GM18858 (cell line): ENCODE results near the gene PER1.

Experiments
- ATAC-seq: cut with Tn5 transposase; IDR thresholded peaks from one replicate; pipeline ENCODE4 v1.9.1; 2021; ENCODE audit not compliant: unreplicated experiment

Gene PER1

DNA sequence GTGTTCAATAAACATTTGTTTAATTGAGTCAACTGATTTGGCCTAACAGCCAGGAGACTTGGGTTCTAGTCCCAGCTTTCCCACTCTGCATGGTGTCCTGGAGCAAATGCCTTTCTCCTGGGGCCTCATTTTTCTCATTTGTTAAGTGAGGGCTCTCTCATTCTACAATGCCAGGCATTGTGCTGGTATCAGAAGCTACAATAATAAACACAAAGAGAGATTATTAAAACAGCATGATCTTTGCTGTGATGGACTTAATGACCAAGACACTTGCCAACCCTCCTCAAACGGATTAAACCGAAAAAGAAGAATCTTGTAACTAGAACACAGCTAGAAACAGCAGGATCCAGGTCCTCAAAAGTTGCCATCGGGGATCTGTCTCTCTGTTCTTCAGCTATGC lies 15.3 kb upstream of the PER1 start:
- no peak for ATAC-seq

DNA sequence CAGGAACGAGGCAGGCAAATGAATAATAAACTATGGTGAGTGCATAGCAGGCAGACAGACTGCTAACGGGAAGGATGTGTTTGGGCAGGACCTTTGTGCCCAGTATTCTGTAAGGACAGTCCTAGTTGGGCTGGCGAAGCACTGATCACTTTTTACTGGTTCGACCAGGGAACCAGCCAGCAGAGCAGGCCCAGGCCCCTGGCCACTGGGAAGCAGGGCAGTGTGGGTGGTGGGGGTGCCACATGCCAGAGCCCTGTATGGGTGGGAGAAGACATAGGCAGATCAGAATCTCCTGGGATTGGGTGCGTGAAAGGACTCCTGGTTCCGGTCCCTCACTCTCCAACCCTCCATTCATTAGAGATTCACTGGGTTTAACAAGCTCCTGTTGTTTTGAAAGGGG lies 14.5 kb upstream of the PER1 start:
- no peak for ATAC-seq

- ATAC-seq, result no peak
Observed at GRCh38 chr17:8164815-8165131, 12.6 kb upstream of the PER1 start.

DNA sequence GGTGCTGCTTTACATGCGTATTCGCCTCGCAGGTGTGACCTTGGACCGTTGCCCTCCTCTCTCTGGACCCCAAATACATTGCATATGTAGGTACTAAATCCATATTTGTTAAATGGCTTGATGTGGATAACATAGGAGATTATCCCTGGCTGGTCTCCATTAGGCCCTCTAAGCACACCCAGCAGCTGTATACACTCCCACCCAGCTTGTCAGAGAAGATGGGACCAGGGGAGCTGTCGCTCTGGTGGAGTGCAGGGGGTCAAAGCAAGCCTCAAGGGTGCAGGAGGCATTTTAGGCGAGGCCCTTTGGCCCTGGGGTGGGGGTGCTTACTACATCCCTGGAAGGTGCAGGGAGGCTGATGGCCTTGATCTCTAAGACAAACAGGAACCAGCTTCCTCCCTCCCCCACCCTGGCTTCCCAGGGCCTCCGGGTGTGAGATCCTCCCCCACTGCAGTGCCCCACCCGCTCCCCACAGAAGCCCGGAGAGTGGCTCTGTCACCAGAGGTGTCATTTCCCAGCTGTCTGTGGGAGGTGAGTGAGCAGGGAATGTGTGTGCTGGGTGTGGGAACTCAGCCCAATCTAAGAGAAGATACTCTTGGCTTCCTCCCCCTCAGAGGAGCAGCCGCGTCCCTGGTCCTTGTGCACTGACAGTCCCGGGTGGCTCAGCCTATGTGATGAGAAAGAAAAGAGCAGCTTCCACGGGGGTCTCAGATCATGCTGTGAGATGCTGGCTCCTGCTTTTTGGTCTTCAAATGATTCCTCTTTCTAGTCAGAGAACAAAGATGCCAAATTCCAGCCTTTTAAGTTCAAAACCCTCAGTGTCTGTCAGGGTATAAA lies 12.0 kb upstream of the PER1 start:
- no peak for ATAC-seq

DNA sequence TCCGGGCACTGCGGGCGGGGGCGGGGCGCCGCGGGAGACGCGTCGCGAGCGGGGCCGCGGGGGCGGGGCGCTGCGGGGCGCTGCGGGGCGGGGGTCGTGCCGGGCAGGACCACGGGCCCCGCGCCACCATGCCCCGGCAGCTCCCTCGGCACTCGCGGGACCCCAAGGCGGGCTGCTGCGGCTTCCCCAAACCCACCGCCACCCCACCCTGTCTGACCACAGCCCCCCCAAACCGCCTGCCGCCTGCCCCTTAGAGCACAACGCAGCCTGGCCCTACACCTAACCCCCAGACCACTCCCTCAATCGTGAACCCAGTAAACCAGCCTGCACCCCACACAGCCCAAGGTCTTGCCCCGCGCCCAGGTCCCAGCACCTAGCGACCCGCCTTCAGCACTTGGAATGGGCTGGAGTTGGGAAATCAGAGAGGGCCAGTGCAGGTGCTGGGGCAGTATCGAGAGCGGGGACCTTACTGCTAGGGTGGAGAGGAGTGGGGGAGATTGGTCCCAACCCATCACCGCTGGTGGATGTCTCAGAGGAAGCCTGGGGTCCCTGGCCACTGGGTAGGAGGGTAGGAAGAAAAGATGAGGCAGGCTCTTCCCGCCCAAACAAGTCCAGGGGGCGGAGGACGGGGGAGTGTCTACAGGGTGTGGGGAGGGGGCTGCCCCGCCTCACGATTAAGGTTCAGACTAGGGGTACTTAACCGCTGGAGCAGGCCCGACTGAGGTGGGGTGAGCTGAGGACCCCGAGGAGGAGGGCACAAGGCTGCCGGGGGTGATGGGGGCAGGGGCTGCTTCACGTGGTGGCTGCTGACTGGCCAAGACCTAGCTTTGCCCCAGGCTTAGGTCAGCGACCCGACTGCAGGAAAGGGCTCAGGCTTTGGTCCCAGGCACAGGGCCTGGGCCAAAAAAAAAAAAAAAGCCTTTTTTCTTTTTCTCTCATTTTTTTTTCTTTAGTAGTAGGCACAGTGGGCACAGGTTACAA lies 11.1 kb upstream of the PER1 start:
- no peak for ATAC-seq

GRCh38 chr17:8162233-8162996 lies 10.2 kb upstream of the PER1 start, which contains the start of gene VAMP2:
TSS of gene VAMP2 (minus strand) at chr17:8162948. CDS start at chr17:8162879, 69 bp downstream.
- no peak for ATAC-seq

DNA sequence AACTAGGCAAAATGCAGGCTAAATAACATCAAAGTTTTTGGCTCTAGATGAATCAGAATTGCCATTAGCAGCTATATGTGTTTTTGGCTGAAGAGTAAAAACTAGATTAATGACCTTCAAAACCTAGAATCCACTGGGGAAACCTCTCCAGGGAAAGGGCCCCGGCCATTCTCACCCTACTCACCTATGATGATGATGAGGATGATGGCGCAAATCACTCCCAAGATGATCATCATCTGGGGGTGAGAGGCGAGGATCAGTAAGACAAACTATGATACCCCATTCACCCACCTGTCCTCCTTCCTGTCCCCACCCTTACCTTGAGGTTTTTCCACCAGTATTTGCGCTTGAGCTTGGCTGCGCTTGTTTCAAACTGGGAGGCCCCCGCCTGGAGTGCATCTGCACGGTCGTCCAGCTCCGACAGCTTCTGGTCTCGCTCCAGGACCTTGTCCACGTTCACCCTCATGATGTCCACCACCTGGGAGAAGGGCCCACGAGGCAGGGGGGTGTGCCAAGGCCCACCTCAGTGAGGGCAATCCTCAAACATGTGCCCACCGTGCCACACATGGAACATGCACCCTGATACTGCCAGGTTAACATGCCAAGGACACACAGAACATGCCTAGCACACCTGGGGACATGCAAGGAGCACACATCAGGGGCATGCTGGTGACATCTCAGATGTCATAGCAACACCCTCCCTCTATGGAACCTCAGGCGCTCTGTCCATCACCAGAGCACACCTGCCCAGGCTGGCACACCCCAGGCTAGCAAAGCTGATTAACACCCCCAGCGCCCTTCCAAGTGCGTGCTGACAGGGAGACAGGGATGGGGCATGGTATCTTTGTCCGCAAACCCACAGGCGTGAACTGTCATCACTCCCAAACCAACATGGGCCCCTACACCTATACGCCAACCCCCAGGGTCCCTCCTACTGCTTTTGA lies 9.4 kb upstream of the PER1 start:
- no peak for ATAC-seq

GRCh38 chr17:8160741-8161221 lies 8.6 kb upstream of the PER1 start:
- no peak for ATAC-seq

DNA sequence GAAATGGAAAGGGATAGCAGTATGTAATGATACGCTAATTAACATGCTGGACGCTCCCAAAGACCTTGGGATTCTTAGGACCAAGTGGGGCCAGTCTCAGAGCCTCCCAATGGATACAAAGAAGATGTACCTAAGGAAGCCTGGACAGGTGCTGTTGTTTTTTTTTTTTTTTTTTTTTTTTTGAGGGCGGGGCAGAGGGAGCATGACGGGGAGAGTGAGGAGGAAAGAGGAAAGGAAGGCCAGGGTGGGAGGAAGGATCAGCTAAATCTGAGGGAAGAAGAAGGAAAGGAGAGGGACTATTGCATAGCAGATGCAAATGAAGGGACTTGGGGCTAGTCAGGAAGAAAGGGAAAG lies 8.0 kb upstream of the PER1 start:
- ATAC-seq, result no peak

- ATAC-seq, result no peak
Observed at GRCh38 chr17:8159459-8160223, 7.4 kb upstream of the PER1 start.

GRCh38 chr17:8159032-8159400 lies 6.8 kb upstream of the PER1 start:
- no peak for ATAC-seq

- no peak for ATAC-seq
Observed at GRCh38 chr17:8158267-8159031, 6.2 kb upstream of the PER1 start.

- peak; percentile 60 for ATAC-seq
Observed at GRCh38 chr17:8156246-8156992, 4.2 kb upstream of the PER1 start.

GRCh38 chr17:8155996-8156245 lies 3.7 kb upstream of the PER1 start:
- no peak for ATAC-seq

- ATAC-seq, result no peak
Observed at GRCh38 chr17:8155231-8155995, 3.2 kb upstream of the PER1 start.

DNA sequence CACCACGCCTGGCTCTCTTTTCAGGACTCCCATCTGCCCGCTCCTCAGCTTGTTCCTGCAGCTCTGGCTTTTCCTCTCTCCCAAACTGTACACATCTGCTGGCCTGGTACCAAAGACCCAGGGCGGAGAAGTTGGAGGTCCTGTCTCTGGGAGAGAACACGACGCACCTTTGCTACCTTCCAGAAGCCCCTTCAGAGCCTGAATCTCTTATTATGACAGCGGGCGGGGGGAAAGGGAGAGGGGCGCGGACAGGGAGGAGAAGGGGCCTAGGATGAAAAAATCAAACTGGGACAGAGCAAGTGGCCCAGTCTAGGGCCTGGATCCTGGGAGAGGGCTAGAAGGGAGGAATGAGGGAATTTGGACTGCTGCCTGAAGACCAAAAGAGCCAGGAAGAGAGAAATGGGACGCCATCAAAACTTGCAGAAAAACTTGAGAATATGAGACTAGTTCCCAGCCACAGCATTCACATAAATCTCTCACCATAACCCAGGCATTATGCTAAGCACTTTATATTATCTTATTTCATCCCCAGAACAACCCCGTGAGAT lies 2.5 kb upstream of the PER1 start:
- ATAC-seq, result no peak

DNA sequence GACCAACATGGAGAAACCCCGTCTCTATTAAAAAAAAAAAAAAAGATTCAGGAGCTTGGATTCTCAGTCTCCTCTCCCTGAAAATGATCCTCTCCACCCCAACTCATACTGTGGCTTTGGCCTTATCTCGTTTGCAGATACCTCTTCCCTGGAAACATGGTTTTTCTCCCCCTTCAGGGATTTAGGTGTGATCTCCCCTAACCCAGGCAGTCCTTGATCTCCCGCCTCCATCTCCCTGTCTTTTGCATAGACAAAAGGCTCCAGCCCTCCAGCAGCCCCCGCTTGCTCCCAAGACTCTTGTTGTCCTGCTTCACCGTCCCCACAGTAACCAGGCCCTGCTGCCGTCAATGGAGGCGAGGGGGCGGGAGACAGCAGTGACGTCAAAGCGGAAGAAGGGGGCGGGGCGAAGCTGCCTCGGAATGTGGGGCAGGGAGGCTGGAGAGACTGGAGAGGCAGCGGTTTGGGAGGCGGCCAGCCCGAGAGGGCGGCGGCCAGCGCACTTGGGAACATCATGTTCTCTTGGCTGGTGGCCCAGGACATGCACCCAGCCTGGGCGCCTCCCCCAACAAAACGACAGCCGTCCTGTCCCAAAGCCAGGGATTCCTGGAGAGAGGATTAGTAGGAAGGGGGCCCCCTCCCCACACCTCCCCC lies 1.9 kb upstream of the PER1 start:
- ATAC-seq, result no peak
